SK-N-MC (cell line): ENCODE data around the gene MTERF4.

Experiments
- DNase-seq: peaks from one replicate; pipeline ENCODE4 v3.0.0-alpha.2; 2011; ENCODE audit warnings: low read depth, low spot score
- H3K27ac ChIP-seq: fragments of 200-600 bp; sonication (generic); 2 replicates; pipeline ENCODE4 v1.5.1; 2016; ENCODE audit warnings: mixed run types
- H3K36me3 ChIP-seq: fragments of 200-600 bp; sonication (generic); 2 replicates; pipeline ENCODE4 v1.6.1; 2017; ENCODE audit warnings: antibody characterized with exemption, low read length, mixed read lengths; ENCODE audit not compliant: insufficient read depth
- H3K4me3 ChIP-seq: fragments of 200-600 bp; sonication (generic); 2 replicates; pipeline ENCODE4 v1.5.1; 2016
- H3K9ac ChIP-seq: fragments of 200-600 bp; sonication (generic); 2 replicates; pipeline ENCODE4 v1.8.0; 2017; ENCODE audit warnings: mixed run types, mixed read lengths; ENCODE audit not compliant: insufficient read length
- H3K9me3 ChIP-seq: fragments of 200-600 bp; sonication (generic); 2 replicates; pipeline ENCODE4 v1.6.1; 2017; ENCODE audit warnings: low read depth, mild to moderate bottlenecking, antibody characterized with exemption, low read length, moderate library complexity, mixed read lengths
- EZH2 ChIP-seq: fragments of 200-600 bp; sonication (generic); IDR thresholded peaks from one replicate; pipeline ENCODE4 v1.6.1; 2017; ENCODE audit warnings: antibody characterized with exemption
- FOXP2 ChIP-seq: optimal IDR thresholded peaks from 2 replicates; pipeline ENCODE3; 2011; ENCODE audit warnings: mild to moderate bottlenecking, moderate library complexity; ENCODE audit not compliant: insufficient read depth; ENCODE audit errors: extremely low read length, control extremely low read depth
- POLR2AphosphoS5 ChIP-seq: IDR thresholded peaks from 2 replicates; pipeline ENCODE4 v1.6.1; 2012; ENCODE audit warnings: mild to moderate bottlenecking, low read depth, low read length, borderline replicate concordance

The MTERF4 gene

DNA sequence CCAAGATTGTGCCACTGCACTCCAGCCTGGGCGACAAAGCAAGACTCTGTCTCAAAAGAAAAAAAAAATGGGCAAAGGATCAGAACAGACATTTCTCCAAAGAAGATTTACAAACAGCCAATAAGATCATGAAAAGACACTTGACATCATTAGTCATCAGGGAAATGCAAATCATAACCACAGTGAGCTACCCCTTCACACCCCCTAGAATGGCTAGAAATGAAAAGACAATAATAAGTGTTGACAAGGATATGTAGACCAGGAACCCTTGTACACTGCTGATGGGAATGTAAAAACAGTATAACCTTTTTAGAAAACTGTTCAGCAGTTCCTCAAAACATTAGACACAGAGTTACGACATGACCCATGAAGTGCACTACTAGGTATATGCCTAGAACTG, 18.4 kb upstream of the MTERF4 start:
- peaks cover 23% of the 10 kb centered on the region for H3K36me3 ChIP-seq
- TF ChIP-seq EZH2 = no peak
- no peak for TF ChIP-seq POLR2AphosphoS5
- TF ChIP-seq FOXP2 = no peak
- H3K9ac ChIP-seq = no peak overlapping the region
- no peak overlapping the region for H3K4me3 ChIP-seq
- no peak overlapping the region for H3K27ac ChIP-seq
- H3K9me3 ChIP-seq = no peaks in the 10 kb centered on the region
- no peak for DNase-seq

DNA sequence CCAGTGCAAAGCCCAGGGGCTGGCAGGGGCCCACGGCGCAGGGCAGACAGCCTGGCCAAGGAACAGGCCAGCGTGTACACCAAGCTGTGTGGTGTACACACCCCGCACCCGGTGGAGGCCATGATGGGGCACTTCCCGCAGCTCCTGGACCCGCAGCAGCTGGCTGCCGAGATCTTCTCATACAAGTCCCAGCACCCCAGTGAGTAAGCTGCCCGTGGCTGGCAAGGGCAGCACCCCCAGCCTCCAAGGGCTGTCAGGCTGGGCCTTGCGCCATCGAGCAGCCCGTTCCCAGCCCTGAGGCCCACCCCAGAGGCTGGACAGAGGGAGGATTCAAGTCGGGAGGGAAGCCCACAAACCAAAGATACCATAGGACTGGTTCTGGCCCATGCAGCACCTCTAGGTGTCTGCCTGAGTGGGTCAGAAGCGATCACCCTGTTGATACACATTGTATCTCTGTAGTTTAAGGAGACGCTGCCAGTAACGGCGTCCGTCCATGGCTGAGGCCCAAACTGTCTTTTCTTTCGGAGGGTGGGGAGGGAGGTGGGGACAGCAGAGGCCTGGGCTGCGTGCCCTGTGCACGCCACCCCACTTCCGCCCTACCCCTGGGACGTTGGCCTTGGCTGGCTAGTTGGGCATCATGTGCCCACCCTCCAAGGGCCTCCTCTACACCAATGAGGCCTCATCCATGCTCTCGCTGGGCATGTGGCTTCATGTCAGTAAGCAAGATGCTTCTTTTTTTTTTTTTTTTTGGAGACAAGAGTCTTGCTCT, 16.8 kb upstream of the MTERF4 start:
- H3K36me3 ChIP-seq = peaks cover 19% of the 10 kb centered on the region
- no peak overlapping the region for H3K9ac ChIP-seq
- no peak for DNase-seq
- H3K9me3 ChIP-seq = no peaks in the 10 kb centered on the region
- TF ChIP-seq EZH2 (no peak), POLR2AphosphoS5 (no peak), FOXP2 (no peak)
- H3K27ac ChIP-seq = no peak overlapping the region
- H3K4me3 ChIP-seq = no peak overlapping the region

DNA sequence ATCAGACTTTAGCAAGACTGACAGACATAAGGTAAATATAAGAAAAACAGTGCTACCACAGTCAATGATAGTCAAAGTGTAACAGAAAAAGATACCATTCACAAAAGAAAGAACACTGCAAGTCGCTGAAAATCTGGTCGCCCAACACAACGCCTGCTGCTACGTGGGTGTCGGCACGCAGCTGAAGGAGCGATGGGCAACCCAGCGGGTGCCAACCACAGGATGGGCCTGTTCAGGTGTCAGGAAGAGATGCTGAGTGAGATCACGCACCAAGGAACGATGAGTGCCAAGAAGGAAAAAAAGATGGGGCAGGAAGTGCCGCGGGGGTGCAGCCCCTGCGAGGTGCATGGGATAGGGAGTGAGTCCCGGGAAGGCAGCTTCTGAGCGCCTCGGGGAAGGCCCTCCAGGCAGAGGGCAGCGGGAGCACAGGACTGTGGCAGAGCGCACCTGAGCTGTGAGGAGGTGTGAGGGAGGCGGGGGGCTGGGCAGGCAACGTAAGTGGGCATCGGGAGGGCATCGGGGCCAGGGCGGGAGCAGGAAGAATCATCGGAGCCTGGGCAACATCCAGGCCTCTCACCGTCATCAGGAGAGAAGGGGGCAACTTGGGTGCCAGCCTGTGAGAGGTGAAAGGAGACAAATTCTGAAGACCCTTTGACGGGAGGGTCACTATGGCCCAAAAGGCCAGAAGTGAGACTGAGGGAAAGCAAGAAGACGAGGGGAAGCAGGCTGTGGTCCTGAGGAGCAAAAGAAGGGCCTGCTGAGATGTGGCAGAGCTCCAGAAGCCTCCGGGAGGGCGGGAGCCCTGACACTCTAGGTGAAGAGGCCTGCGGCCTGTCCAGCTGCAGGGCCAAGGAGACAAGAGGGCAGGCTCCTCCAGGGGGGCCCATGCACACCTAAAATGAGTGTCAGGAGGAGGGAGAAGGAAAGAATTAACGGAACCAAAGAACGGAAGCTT, 14.8 kb upstream of the MTERF4 start:
- TF ChIP-seq POLR2AphosphoS5 (no peak), FOXP2 (no peak), EZH2 (no peak)
- Histone ChIP-seq H3K9ac (no peak overlapping the region), H3K9me3 (no peaks in the 10 kb centered on the region), H3K27ac (no peak overlapping the region), H3K36me3 (peaks cover 11% of the 10 kb centered on the region), H3K4me3 (no peak overlapping the region)
- DNase-seq = no peak

DNA sequence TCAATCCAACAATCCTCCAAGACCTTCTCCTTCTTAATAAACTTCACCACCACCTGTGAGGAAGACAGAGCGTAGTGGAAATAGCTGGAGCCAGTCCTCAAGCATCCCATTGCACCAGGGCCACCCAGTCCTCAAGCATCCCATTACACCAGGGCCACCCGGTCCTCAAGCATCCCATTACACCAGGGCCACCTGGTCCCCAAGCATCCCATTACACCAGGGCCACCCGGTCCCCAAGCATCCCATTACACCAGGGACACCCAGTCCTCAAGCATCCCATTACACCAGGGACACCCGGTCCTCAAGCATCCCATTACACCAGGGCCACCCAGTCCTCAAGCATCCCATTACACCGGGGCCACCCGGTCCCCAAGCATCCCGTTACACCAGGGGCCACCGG, 13.3 kb upstream of the MTERF4 start:
- no peak for DNase-seq
- H3K9ac ChIP-seq = no peak overlapping the region
- H3K27ac ChIP-seq = no peak overlapping the region
- TF ChIP-seq POLR2AphosphoS5 = no peak
- no peak for TF ChIP-seq FOXP2
- no peak for TF ChIP-seq EZH2
- H3K9me3 ChIP-seq = no peaks in the 10 kb centered on the region
- no peak overlapping the region for H3K4me3 ChIP-seq
- peaks cover 2% of the 10 kb centered on the region for H3K36me3 ChIP-seq

DNA sequence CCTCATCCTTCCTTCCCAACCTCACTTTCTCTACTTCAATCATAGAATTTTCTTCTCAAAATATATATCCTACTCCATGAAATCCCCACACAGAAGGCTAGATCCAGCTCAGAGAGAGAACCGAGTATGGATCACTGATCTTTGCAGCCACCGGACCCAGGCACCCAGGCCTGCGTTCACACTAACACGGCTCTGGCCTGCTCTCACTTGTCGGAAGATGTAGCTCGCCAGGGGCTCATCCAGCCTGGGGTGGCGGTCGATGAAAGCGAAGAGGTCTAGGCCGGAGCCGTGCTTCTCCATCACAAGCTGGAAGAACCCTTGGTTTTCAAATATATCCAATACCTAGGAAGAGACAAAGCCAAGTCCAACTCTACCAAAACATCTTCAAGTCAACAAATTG, 12.7 kb upstream of the MTERF4 start:
- H3K9me3 ChIP-seq = no peaks in the 10 kb centered on the region
- no peak overlapping the region for H3K27ac ChIP-seq
- no peak overlapping the region for H3K4me3 ChIP-seq
- no peak overlapping the region for H3K9ac ChIP-seq
- no peak for TF ChIP-seq EZH2
- no peak for DNase-seq
- H3K36me3 ChIP-seq = no peaks in the 10 kb centered on the region; the same call in 1 of the 2 replicates

DNA sequence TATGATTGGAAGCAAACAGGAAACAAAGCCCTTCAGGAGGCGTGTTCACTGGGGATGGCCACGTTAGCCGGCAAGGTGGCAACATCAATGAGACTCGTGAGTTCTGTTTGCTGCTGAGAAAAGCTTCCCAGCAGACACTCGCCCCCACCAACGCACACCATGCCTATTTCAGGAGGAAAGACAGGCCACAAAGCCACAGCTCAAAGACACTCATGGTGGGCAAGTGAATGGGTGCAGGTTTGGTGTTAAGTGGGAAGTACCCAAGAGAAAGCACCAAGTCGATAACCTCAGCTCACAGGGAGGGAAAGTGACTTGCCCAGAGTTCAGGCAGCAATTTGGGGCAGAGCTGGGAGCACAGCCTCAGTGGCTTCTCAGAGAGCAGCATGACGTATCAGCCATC, 10.5 kb upstream of the MTERF4 start:
- no peak overlapping the region for H3K4me3 ChIP-seq
- TF ChIP-seq EZH2 = no peak
- no peak for TF ChIP-seq FOXP2
- TF ChIP-seq POLR2AphosphoS5 = no peak
- H3K36me3 ChIP-seq = no peaks in the 10 kb centered on the region; the same call in 1 of the 2 replicates

DNA sequence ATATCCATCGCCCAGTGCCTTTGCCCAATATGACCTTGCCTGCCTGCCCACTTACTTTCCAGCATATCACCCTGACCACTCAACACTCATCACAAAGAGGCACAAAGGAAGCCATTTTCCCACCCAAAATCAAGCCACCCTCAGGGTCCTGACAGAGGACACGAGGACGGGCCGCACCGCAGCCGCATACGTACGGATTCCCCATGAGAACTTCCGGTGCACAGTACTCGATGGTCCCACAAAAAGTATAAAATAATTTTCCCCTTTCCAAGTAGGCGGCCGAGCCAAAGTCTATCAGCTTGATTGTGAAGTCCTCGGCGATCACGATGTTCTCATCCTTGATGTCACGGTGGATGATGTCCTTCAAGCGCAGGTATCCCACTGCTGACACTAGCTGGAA, 10.0 kb upstream of the MTERF4 start:
- Histone ChIP-seq H3K36me3 (no peaks in the 10 kb centered on the region; the same call in 1 of the 2 replicates), H3K9ac (no peak overlapping the region), H3K27ac (no peak overlapping the region), H3K9me3 (no peaks in the 10 kb centered on the region), H3K4me3 (no peak overlapping the region)
- DNase-seq = no peak
- TF ChIP-seq FOXP2 = no peak
- no peak for TF ChIP-seq EZH2
- TF ChIP-seq POLR2AphosphoS5 = no peak

More for the DNA sequence above, 10.5 kb upstream of the MTERF4 start:
- H3K27ac ChIP-seq = no peak overlapping the region
- no peak overlapping the region for H3K9ac ChIP-seq
- DNase-seq = no peak
- H3K9me3 ChIP-seq = no peaks in the 10 kb centered on the region

DNA sequence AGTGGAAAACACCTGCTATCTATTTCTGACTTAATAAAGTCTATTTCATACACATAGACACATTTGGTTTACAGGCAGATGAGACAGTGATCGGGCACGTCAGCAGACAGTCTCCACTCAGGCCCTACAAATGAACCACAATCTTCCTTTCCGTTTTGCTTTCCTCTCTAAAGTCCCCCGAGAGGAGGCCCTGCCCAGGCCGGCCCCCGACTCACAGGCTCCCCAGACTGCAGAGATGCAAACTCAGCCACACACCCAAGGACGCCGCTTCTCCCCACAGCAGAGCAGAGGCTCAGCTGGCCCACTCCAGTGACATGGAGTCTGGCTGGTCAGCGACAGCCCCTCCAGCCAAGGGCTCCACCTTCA, 9.3 kb upstream of the MTERF4 start:
- no peak overlapping the region for H3K27ac ChIP-seq
- no peak overlapping the region for H3K4me3 ChIP-seq
- DNase-seq = no peak
- no peak overlapping the region for H3K9ac ChIP-seq
- no peaks in the 10 kb centered on the region; the same call in 1 of the 2 replicates for H3K36me3 ChIP-seq
- no peaks in the 10 kb centered on the region for H3K9me3 ChIP-seq
- TF ChIP-seq EZH2 (no peak), FOXP2 (no peak), POLR2AphosphoS5 (no peak)
